HFF-Myc (cell line): Measurements from ENCODE around the gene TTLL1.
A peak's percentile ranks its signal among the peaks of the same experiment; 100 is the strongest.

Experiments
- DNase-seq: peaks from one replicate; pipeline ENCODE4 v3.0.0-alpha.2; 2011; ENCODE audit warnings: low read depth; ENCODE audit errors: extremely low read depth
- H3K4me3 ChIP-seq: replicated peaks from 2 replicates; pipeline ENCODE4 v1.5.1; 2011; ENCODE audit warnings: low read depth, mild to moderate bottlenecking, control low read depth, low read length
- TF ChIP-seq, protein P1 (sequence below): IDR thresholded peaks from 2 replicates; pipeline ENCODE4 v1.5.1; 2012; ENCODE audit warnings: mild to moderate bottlenecking, low read depth, low read length, control low read depth; ENCODE audit errors: missing control alignments

TTLL1 gene

DNA sequence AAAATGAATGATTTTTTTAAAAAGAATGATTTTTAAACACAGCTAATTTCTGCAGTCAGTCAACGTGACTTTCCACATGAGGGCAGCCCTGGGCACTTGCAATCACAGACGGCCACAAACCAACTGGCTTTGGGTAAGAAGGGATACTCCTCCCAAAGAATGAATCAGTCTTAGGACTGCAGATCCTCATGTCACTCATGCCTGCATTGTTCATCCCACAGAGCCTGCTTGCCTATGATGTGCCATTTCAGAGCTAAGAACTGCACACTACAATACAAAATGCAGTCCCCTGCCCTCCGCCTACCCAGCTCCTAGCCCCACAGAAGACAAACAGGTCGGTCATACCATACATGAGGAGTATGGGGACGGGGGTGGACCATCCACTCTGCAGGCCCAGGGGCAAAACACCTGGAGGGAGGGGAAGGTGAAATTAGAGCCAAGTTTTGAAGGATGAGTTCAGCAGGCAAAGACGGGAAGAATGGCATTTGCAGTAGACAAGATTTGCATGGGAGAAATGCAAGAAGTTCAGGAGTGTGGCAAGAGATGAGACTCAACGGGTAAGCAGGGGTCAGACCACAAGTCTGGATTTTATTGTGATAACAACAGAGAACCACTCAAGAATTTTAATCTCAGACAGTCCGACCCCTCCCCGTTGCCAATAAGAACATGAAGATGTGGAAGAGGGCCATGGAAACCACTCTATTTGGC is 98.9 kb downstream of the TTLL1 start:
- no peak for DNase-seq
- H3K4me3 ChIP-seq, result no peak overlapping the region
- TF ChIP-seq, protein P1, sequence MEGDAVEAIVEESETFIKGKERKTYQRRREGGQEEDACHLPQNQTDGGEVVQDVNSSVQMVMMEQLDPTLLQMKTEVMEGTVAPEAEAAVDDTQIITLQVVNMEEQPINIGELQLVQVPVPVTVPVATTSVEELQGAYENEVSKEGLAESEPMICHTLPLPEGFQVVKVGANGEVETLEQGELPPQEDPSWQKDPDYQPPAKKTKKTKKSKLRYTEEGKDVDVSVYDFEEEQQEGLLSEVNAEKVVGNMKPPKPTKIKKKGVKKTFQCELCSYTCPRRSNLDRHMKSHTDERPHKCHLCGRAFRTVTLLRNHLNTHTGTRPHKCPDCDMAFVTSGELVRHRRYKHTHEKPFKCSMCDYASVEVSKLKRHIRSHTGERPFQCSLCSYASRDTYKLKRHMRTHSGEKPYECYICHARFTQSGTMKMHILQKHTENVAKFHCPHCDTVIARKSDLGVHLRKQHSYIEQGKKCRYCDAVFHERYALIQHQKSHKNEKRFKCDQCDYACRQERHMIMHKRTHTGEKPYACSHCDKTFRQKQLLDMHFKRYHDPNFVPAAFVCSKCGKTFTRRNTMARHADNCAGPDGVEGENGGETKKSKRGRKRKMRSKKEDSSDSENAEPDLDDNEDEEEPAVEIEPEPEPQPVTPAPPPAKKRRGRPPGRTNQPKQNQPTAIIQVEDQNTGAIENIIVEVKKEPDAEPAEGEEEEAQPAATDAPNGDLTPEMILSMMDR, result peak; percentile 38
